AML-193 (cell line): Measurements from ENCODE around the gene GNAZ.
"Not testable (repeated sequence)": the region's sequence is repeated elsewhere in the genome, so short reads cannot be mapped to it uniquely, and the experiment has no call there.

Experiments used
- DNase-seq, 2 experiments: peaks; one replicate each; lab custom pipeline; 2025; lab: John Stamatoyannopoulos, UW

GNAZ gene

GRCh38 chr22:23070418-23071229, at the start of gene GNAZ:
Gene GNAZ (plus strand): TSS chr22:23070519. CDS start chr22:23095696, 25,177 bp downstream.
- DNase-seq, result no peak

- DNase-seq, result no peak
Observed at GRCh38 chr22:23020659-23021293, 49.5 kb upstream of the GNAZ start.

GRCh38 chr22:23021660-23022353, 48.5 kb upstream of the GNAZ start:
- not testable (repeated sequence) for DNase-seq

- no peak for DNase-seq
Observed at GRCh38 chr22:23023294-23023693, 47.0 kb upstream of the GNAZ start.

- DNase-seq, result no peak
Observed at GRCh38 chr22:23026777-23027176, 43.5 kb upstream of the GNAZ start.

- DNase-seq, result not testable (repeated sequence)
Observed at GRCh38 chr22:23027849-23028248, 42.5 kb upstream of the GNAZ start.

GRCh38 chr22:23029521-23030228, 40.6 kb upstream of the GNAZ start:
- no peak for DNase-seq

- no peak for DNase-seq
Observed at GRCh38 chr22:23031381-23031780, 38.9 kb upstream of the GNAZ start.

GRCh38 chr22:23031786-23032185, 38.5 kb upstream of the GNAZ start:
- DNase-seq, result no peak

- no peak for DNase-seq
Observed at GRCh38 chr22:23032658-23033057, 37.7 kb upstream of the GNAZ start.

GRCh38 chr22:23033116-23033905, 37.0 kb upstream of the GNAZ start:
- DNase-seq, result no peak

GRCh38 chr22:23034621-23035556, 35.4 kb upstream of the GNAZ start:
- DNase-seq, result no peak

GRCh38 chr22:23035557-23036277, 34.6 kb upstream of the GNAZ start:
- no peak for DNase-seq

GRCh38 chr22:23036684-23037428, 33.5 kb upstream of the GNAZ start:
- no peak for DNase-seq

GRCh38 chr22:23037429-23038333, 32.6 kb upstream of the GNAZ start:
- DNase-seq, result no peak

GRCh38 chr22:23038334-23038642, 32.0 kb upstream of the GNAZ start:
- no peak for DNase-seq

GRCh38 chr22:23038902-23039301, 31.4 kb upstream of the GNAZ start:
- no peak for DNase-seq

GRCh38 chr22:23042179-23042578, 28.1 kb upstream of the GNAZ start:
- DNase-seq, result no peak
